ENCODE measurements around the gene ERLIN1. TPM values are rescaled to one million over a fixed set of nuclear protein-coding genes. Genes with fewer than 3 reads are reported as not detected.

Gene ERLIN1
- total and polyA plus RNA-seq, 4 donors, result 5.8 to 38.1 (median 27.3) TPM

GRCh38 chr10:100151723-100152300 lies 34.0 kb downstream of the ERLIN1 start:
- H3K27ac ChIP-seq (ENCODE audit: low read depth in 1 of 2, low read length in 1 of 2), result no peak overlapping the region
- 74 to 87% methylated on average over 6 of the region's 6 CpGs for WGBS, 2 donors
- no peaks in the 10 kb centered on the region for H3K27me3 ChIP-seq (ENCODE audit: control insufficient read depth in 3 of 3, insufficient read depth in 3 of 3, low read length in 2 of 3)
- no peak for DNase-seq
- H3K9ac ChIP-seq (ENCODE audit: insufficient read depth in 1 of 2, low read length in 2 of 2), result no peak overlapping the region
- H3K4me1 ChIP-seq (ENCODE audit: control insufficient read depth in 5 of 5, insufficient read depth in 5 of 5, low read length in 5 of 5), result no peaks in the 10 kb centered on the region
- no peak for ATAC-seq (ENCODE audit: insufficient read depth, low FRiP score)
- TF ChIP-seq CTCF (IDR thresholded peaks at IDR 0.05; ENCODE audit: control extremely low read depth, extremely low read depth), result no peak
- H3K36me3 ChIP-seq (ENCODE audit: control insufficient read depth in 4 of 4, insufficient read depth in 4 of 4, low read length in 4 of 4), result peaks cover 27 to 47% (median 41%) of the 10 kb centered on the region in 4 donors
- H3K4me3 ChIP-seq, result no peak overlapping the region
- H3K9me3 ChIP-seq (ENCODE audit: control insufficient read depth in 4 of 4, insufficient read depth in 3 of 4, low read length in 3 of 4), result no peaks in the 10 kb centered on the region

- Histone ChIP-seq H3K4me1 (ENCODE audit: control insufficient read depth in 5 of 5, insufficient read depth in 5 of 5, low read length in 5 of 5) (no peaks in the 10 kb centered on the region), H3K27ac (ENCODE audit: low read depth in 1 of 2, low read length in 1 of 2) (no peak overlapping the region), H3K9me3 (ENCODE audit: control insufficient read depth in 4 of 4, insufficient read depth in 3 of 4, low read length in 3 of 4) (no peaks in the 10 kb centered on the region), H3K9ac (ENCODE audit: insufficient read depth in 1 of 2, low read length in 2 of 2) (no peak overlapping the region), H3K36me3 (ENCODE audit: control insufficient read depth in 4 of 4, insufficient read depth in 4 of 4, low read length in 4 of 4) (peaks cover 14 to 27% (median 22%) of the 10 kb centered on the region in 4 donors), H3K4me3 (no peak overlapping the region), H3K27me3 (ENCODE audit: control insufficient read depth in 3 of 3, insufficient read depth in 3 of 3, low read length in 2 of 3) (no peaks in the 10 kb centered on the region)
- no peak for ATAC-seq (ENCODE audit: insufficient read depth, low FRiP score)
- TF ChIP-seq CTCF (IDR thresholded peaks at IDR 0.05; ENCODE audit: control extremely low read depth, extremely low read depth), result no peak
- 68 to 83% methylated on average over 8 of the region's 8 CpGs for WGBS, 2 donors
- DNase-seq, result no peak
Observed at GRCh38 chr10:100148353-100149211, 37.2 kb downstream of the ERLIN1 start.

GRCh38 chr10:100146875-100147650 lies 38.8 kb downstream of the ERLIN1 start:
- TF ChIP-seq CTCF (IDR thresholded peaks at IDR 0.05; ENCODE audit: control extremely low read depth, extremely low read depth), result no peak
- Histone ChIP-seq H3K9me3 (ENCODE audit: control insufficient read depth in 4 of 4, insufficient read depth in 3 of 4, low read length in 3 of 4) (no peaks in the 10 kb centered on the region), H3K9ac (ENCODE audit: insufficient read depth in 1 of 2, low read length in 2 of 2) (no peak overlapping the region), H3K4me1 (ENCODE audit: control insufficient read depth in 5 of 5, insufficient read depth in 5 of 5, low read length in 5 of 5) (no peaks in the 10 kb centered on the region), H3K27me3 (ENCODE audit: control insufficient read depth in 3 of 3, insufficient read depth in 3 of 3, low read length in 2 of 3) (no peaks in the 10 kb centered on the region), H3K27ac (ENCODE audit: low read depth in 1 of 2, low read length in 1 of 2) (no peak overlapping the region), H3K4me3 (no peak overlapping the region), H3K36me3 (ENCODE audit: control insufficient read depth in 4 of 4, insufficient read depth in 4 of 4, low read length in 4 of 4) (peaks cover 3 to 17% (median 15%) of the 10 kb centered on the region in 4 donors)
- DNase-seq, result no peak
- no peak for ATAC-seq (ENCODE audit: insufficient read depth, low FRiP score)
- WGBS, 2 donors, result 34 to 41% methylated on average over 2 of the region's 2 CpGs
